Measurements from ENCODE around the gene FAM135A. TPM values are rescaled to one million over a fixed set of nuclear protein-coding genes. Genes with fewer than 3 reads are reported as not detected.
"Not testable (repeated sequence)": the region's sequence is repeated elsewhere in the genome, so short reads cannot be mapped to it uniquely, and the experiment has no call there.

FAM135A gene
- total and polyA plus RNA-seq, 4 donors, result 6.9 to 25.7 (median 16.1) TPM

DNA sequence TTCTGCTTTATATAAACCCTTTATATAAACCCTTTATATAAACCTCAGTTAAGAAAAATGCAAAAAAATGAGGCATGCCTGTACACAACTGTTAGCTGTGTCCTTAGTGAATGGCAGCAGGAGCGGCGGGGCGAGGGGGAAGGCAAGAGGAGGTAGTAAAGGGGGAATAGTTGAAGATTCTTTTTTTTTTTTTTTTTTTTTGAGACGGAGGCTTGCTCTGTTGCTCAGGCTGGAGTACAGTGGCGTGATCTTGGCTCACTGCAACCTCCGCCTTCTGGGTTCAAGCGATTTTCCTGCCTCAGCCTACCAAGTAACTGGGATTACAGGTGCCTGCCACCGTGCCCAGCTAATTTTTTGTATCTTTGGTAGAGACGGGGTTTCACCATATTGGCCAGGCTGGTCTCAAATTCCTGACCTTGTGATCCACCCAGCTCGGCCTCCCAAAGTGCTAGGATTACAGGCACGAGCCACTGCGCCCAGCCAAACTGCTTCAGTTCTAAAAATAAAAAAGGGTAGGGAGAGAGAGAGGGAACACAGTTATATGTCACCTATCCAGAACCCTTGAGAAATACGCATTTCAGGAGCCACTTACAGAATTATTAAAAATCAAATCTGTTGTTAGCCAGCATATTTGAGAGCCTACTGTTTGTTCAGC, 139.1 kb downstream of the FAM135A start:
- H3K27ac ChIP-seq (ENCODE audit: low read depth in 1 of 2, low read length in 2 of 2); DNase-seq; H3K4me1 ChIP-seq (ENCODE audit: control insufficient read depth in 1 of 2, insufficient read depth in 2 of 2, low read length in 2 of 2); intact Hi-C loops (cut with DNase I); H3K36me3 ChIP-seq (ENCODE audit: control insufficient read depth in 1 of 2, insufficient read depth in 2 of 2, low read length in 1 of 2); H3K9me3 ChIP-seq (ENCODE audit: control insufficient read depth, low read length); H3K27me3 ChIP-seq (ENCODE audit: control insufficient read depth in 1 of 2, insufficient read depth in 2 of 2, low read length in 1 of 2); ATAC-seq (ENCODE audit: low FRiP score); H3K4me3 ChIP-seq (ENCODE audit: low read length in 2 of 2): not testable (repeated sequence)
- WGBS, 2 donors, result 59% methylated on average over 13 of the region's 13 CpGs

DNA sequence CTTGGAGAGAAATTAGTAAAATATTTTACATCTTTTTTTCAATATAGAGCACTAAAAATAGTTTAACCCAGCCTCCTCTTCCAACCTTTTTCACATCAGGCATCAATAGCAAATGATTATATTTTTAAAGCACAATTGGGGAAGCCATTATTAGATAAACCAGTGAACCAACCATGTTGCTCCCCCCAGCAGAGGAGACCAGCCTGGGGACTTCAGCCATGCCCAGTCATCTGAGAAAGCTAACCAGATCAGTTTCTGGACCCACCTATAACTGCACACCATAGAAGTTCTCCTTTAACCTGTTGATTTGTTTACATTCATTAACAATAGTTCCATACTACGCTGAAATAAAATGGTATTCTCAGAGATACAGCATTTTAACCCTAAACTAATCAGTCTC, 139.7 kb downstream of the FAM135A start:
- 86 to 92% methylated on average over 1 of the region's 1 CpG for WGBS, 2 donors
- intact Hi-C loops (cut with DNase I), result no loop called here

DNA sequence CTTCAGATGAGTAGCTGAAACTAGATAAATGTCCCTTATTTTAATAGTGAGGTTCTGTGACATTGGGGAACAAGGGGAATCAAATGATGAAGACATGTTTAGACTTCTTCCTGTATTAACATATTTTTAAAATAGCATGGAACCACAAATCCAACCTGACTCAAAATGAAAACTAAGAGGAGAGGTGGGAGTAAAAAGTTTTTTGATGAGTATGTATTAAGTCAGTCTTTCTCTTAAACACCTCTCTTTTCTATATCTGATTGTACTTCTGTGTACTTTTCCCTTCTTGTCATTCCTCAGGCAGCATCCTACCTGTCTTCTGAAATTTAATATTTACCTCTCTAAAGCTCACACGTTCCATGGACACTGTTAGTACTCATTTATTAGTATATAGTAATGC, 144.7 kb downstream of the FAM135A start:
- intact Hi-C loops (cut with DNase I), result no loop called here
- DNase-seq (no peak), ATAC-seq (ENCODE audit: low FRiP score) (no peak)
- Histone ChIP-seq H3K36me3 (ENCODE audit: control insufficient read depth in 1 of 2, insufficient read depth in 2 of 2, low read length in 1 of 2) (no peaks in the 10 kb centered on the region), H3K9me3 (ENCODE audit: control insufficient read depth, low read length) (no peaks in the 10 kb centered on the region), H3K27me3 (ENCODE audit: control insufficient read depth in 1 of 2, insufficient read depth in 2 of 2, low read length in 1 of 2) (no peaks in the 10 kb centered on the region), H3K4me3 (ENCODE audit: low read length in 2 of 2) (no peak overlapping the region), H3K27ac (ENCODE audit: low read depth in 1 of 2, low read length in 2 of 2) (no peak overlapping the region), H3K4me1 (ENCODE audit: control insufficient read depth in 1 of 2, insufficient read depth in 2 of 2, low read length in 2 of 2) (no peaks in the 10 kb centered on the region)
- WGBS, 2 donors, result 88 to 92% methylated on average over 1 of the region's 1 CpG

More for the DNA sequence above, 139.7 kb downstream of the FAM135A start:
- Histone ChIP-seq H3K27me3 (ENCODE audit: control insufficient read depth in 1 of 2, insufficient read depth in 2 of 2, low read length in 1 of 2) (no peaks in the 10 kb centered on the region), H3K9me3 (ENCODE audit: control insufficient read depth, low read length) (no peaks in the 10 kb centered on the region), H3K4me1 (ENCODE audit: control insufficient read depth in 1 of 2, insufficient read depth in 2 of 2, low read length in 2 of 2) (no peaks in the 10 kb centered on the region), H3K36me3 (ENCODE audit: control insufficient read depth in 1 of 2, insufficient read depth in 2 of 2, low read length in 1 of 2) (no peaks in the 10 kb centered on the region), H3K4me3 (ENCODE audit: low read length in 2 of 2) (no peak overlapping the region), H3K27ac (ENCODE audit: low read depth in 1 of 2, low read length in 2 of 2) (no peak overlapping the region)
- DNase-seq, result no peak
- no peak for ATAC-seq (ENCODE audit: low FRiP score)

DNA sequence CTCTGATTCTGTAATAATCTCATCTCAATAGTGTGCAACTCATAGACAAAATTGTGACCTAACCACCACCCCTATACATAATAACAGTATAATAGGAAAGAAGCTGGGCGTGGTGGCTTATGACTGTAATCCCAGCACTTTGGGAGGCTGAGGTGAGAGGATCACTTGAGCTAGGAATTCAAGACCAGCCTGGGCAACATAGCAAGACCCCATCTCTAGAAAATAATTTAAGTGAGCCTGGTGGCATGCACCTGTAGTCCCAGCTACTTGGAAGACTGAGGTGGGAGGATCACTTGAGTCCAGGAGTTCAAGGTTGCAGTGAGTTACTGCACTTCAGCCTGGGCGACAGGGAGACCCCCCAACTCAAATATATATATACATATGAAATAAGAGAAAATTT, 149.1 kb downstream of the FAM135A start:
- H3K36me3 ChIP-seq (ENCODE audit: control insufficient read depth in 1 of 2, insufficient read depth in 2 of 2, low read length in 1 of 2); H3K4me1 ChIP-seq (ENCODE audit: control insufficient read depth in 1 of 2, insufficient read depth in 2 of 2, low read length in 2 of 2); H3K9me3 ChIP-seq (ENCODE audit: control insufficient read depth, low read length); H3K27me3 ChIP-seq (ENCODE audit: control insufficient read depth in 1 of 2, insufficient read depth in 2 of 2, low read length in 1 of 2); ATAC-seq (ENCODE audit: low FRiP score); H3K4me3 ChIP-seq (ENCODE audit: low read length in 2 of 2); H3K27ac ChIP-seq (ENCODE audit: low read depth in 1 of 2, low read length in 2 of 2); DNase-seq: not testable (repeated sequence)
- intact Hi-C loops (cut with DNase I), result loop anchor here in 1 of 2 donors (10.0 kb wide), 1 partner anchor 148 kb away; the partner anchor contains the start of gene FAM135A
- WGBS, 2 donors, result 86 to 92% methylated on average over 2 of the region's 2 CpGs

DNA sequence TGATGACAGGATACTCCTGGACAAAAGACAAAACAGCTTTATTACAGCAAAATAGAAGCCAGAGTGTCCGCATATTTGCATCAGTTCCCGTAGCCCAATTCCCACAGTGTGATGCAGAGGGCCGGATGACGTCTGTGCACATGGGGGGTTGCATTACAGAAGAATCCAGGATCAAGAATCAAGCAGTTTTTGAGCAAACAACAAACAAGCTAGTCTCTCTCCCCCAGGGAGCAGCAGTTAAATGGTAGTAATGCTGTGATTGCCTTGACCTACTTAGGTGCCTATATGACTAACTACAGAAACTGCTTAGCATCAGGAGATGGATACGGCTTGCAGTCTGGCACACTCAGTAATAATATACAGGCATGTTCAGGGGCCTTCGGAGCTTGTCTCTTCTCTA, 150.2 kb downstream of the FAM135A start:
- Histone ChIP-seq H3K9me3 (ENCODE audit: control insufficient read depth, low read length) (no peaks in the 10 kb centered on the region), H3K27ac (ENCODE audit: low read depth in 1 of 2, low read length in 2 of 2) (no peak overlapping the region), H3K36me3 (ENCODE audit: control insufficient read depth in 1 of 2, insufficient read depth in 2 of 2, low read length in 1 of 2) (no peaks in the 10 kb centered on the region), H3K4me3 (ENCODE audit: low read length in 2 of 2) (no peak overlapping the region), H3K4me1 (ENCODE audit: control insufficient read depth in 1 of 2, insufficient read depth in 2 of 2, low read length in 2 of 2) (no peaks in the 10 kb centered on the region), H3K27me3 (ENCODE audit: control insufficient read depth in 1 of 2, insufficient read depth in 2 of 2, low read length in 1 of 2) (no peaks in the 10 kb centered on the region)
- DNase-seq (no peak), ATAC-seq (ENCODE audit: low FRiP score) (no peak)
- intact Hi-C loops (cut with DNase I), result loop anchor here in 1 of 2 donors (10.0 kb wide), 1 partner anchor 149 kb away; the partner anchor contains the start of gene FAM135A
- 47 to 57% methylated on average over 6 of the region's 6 CpGs for WGBS, 2 donors

DNA sequence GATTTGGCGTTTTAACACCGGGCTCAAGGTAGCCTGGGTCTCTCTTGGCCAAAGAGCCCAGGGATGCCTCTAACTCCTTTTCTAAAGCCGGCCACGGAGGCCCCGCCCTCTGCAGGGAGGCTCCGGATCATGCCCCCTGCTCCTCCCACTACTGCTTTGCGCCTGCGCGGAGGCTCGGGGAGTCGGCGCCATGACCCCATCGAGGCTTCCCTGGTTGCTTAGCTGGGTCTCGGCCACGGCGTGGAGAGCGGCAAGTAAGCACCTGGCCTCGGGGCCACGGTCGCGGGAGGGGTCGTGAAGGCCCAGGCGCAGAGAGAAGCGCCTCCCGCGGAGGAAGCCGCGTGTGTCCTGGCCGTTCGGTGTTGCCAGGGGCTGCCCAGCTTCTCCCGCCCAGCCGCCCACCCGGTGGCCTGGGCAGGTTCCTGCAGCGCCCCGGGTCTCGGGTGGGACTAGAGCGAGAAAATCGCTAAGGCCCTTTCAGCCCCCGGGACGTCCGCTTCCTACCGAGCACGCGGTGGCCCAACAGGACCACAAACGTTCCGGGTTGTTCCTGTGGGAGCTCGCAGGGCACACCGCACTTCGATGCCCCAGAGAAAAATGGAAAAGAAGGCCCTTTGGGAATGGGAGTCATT, 153.6 kb downstream of the FAM135A start, which contains the start of gene SDHAF4:
TSS of gene SDHAF4 (plus strand) at position 180 of the 632 bp plus-strand sequence. CDS start at position 191, 11 bp downstream.
- WGBS, 2 donors, result 0% methylated on average over 47 to 49 of the region's 49 CpGs
- H3K4me3 ChIP-seq (ENCODE audit: low read length in 2 of 2), result peak within 1 kb of the TSS; percentile 67 to 84
- no peaks in the 10 kb centered on the region for H3K9me3 ChIP-seq (ENCODE audit: control insufficient read depth, low read length)
- intact Hi-C loops (cut with DNase I), result loop anchor here (5.0 to 10.0 kb wide), 3 partner anchors 95 to 152 kb away; partner anchors contain the start of genes FAM135A (in 1 of the 2) and SMAP1 (in 1 of the 2)
- peak within 1 kb of the TSS in 1 of 2 donors; percentile 58 for H3K27ac ChIP-seq (ENCODE audit: low read depth in 1 of 2, low read length in 2 of 2)
- no peaks in the 10 kb centered on the region for H3K36me3 ChIP-seq (ENCODE audit: control insufficient read depth in 1 of 2, insufficient read depth in 2 of 2, low read length in 1 of 2)
- DNase-seq (peak; percentile 95 to 98), ATAC-seq (ENCODE audit: low FRiP score) (peak; percentile 98)
- no peaks in the 10 kb centered on the region for H3K4me1 ChIP-seq (ENCODE audit: control insufficient read depth in 1 of 2, insufficient read depth in 2 of 2, low read length in 2 of 2)
- H3K27me3 ChIP-seq (ENCODE audit: control insufficient read depth in 1 of 2, insufficient read depth in 2 of 2, low read length in 1 of 2), result no peaks in the 10 kb centered on the region

DNA sequence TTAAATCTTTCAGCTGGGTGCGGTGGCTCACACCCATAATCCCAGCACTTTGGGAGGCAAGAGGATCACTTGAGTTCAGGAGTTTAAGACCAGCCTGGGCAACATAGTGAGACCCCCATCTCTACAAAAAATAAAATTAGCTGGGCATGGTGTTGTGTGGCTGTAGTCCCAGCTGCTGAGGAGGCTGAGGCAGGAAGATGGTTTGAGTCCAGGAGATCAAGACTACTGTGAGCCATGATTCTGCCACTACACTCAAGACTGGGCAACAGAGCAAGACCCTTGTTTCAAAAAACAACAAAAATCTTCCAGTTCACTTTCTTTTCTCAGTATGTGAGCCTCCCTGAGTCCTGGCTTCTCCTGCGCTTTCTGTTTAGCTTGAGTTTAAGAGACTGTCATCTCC, 161.3 kb downstream of the FAM135A start:
- ATAC-seq (ENCODE audit: low FRiP score), result no peak
- H3K9me3 ChIP-seq (ENCODE audit: control insufficient read depth, low read length), result no peaks in the 10 kb centered on the region
- no peak overlapping the region for H3K4me3 ChIP-seq (ENCODE audit: low read length in 2 of 2)
- WGBS, 2 donors, result 96% methylated on average over 2 of the region's 2 CpGs
- no peak overlapping the region for H3K27ac ChIP-seq (ENCODE audit: low read depth in 1 of 2, low read length in 2 of 2)
- H3K4me1 ChIP-seq (ENCODE audit: control insufficient read depth in 1 of 2, insufficient read depth in 2 of 2, low read length in 2 of 2), result no peaks in the 10 kb centered on the region
- DNase-seq, result no peak
- no peaks in the 10 kb centered on the region for H3K27me3 ChIP-seq (ENCODE audit: control insufficient read depth in 1 of 2, insufficient read depth in 2 of 2, low read length in 1 of 2)
- no peaks in the 10 kb centered on the region for H3K36me3 ChIP-seq (ENCODE audit: control insufficient read depth in 1 of 2, insufficient read depth in 2 of 2, low read length in 1 of 2)
- intact Hi-C loops (cut with DNase I), result no loop called here

DNA sequence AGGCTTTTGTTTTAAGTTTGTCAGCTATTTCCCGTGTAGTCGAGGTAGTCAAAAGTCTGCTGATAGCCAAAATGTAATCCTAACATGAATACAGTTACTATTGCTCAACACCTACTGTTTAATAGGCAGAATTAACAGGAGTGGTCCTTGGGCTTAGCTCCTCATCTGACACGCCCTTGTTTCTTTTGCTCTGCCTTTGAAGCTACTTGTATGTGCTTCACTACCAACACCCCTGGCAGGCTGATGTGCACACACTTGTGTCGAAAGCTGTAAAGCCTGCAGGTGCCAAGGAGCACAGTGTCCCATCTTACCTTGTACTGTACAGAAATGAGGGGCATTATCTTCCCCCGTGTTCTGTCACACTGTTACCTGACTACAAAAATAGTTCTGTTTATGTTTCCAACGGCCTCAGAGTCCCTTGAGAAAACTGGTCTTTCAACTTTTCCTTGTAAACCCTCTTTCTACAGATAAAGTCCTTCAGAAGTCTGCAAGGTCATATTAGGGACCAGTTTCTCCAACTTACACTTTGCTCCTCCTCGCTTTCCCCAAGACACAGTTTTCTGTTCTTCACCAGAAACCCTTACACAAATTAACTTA, 162.7 kb downstream of the FAM135A start:
- H3K27me3 ChIP-seq (ENCODE audit: control insufficient read depth in 1 of 2, insufficient read depth in 2 of 2, low read length in 1 of 2), result no peaks in the 10 kb centered on the region
- intact Hi-C loops (cut with DNase I), result no loop called here
- WGBS, 2 donors, result 65% methylated on average over 7 of the region's 7 CpGs
- H3K27ac ChIP-seq (ENCODE audit: low read depth in 1 of 2, low read length in 2 of 2), result no peak overlapping the region
- H3K9me3 ChIP-seq (ENCODE audit: control insufficient read depth, low read length), result no peaks in the 10 kb centered on the region
- ATAC-seq (ENCODE audit: low FRiP score) (no peak), DNase-seq (no peak)
- H3K4me3 ChIP-seq (ENCODE audit: low read length in 2 of 2), result no peak overlapping the region
- peaks cover 0 to 2% of the 10 kb centered on the region in 2 donors for H3K36me3 ChIP-seq (ENCODE audit: control insufficient read depth in 1 of 2, insufficient read depth in 2 of 2, low read length in 1 of 2)
- H3K4me1 ChIP-seq (ENCODE audit: control insufficient read depth in 1 of 2, insufficient read depth in 2 of 2, low read length in 2 of 2), result no peaks in the 10 kb centered on the region
